Sigmoid colon (tissue), 7 donors: ENCODE data around the gene PLAAT4. TPM values are rescaled to one million over a fixed set of nuclear protein-coding genes. Genes with fewer than 3 reads are reported as not detected.
"Not testable (repeated sequence)": the region's sequence is repeated elsewhere in the genome, so short reads cannot be mapped to it uniquely, and the experiment has no call there.

Experiments
- DNase-seq: peaks from one replicate; pipeline ENCODE4 v3.0.0-alpha.2; 2019
- H3K27ac ChIP-seq, 4 donors: fragments of 200-600 bp; sonication (generic); one replicate each; pipeline ENCODE4 v1.5.1; 2016 to 2019; ENCODE audit warnings: mild to moderate bottlenecking in 1 of 4
- H3K27me3 ChIP-seq, 3 donors: fragments of 200-600 bp; sonication (generic); one replicate each; pipeline ENCODE4 v1.5.1; 2019; ENCODE audit warnings: mild to moderate bottlenecking in 1 of 3
- H3K36me3 ChIP-seq, 4 donors: fragments of 200-600 bp; sonication (generic); one replicate each; pipeline ENCODE4 v1.5.1; 2016 to 2019
- H3K4me1 ChIP-seq, 4 donors: fragments of 200-600 bp; sonication (generic); one replicate each; pipeline ENCODE4 v1.5.1; 2017 to 2019
- H3K4me3 ChIP-seq, 4 donors: fragments of 200-600 bp; sonication (generic); one replicate each; pipeline ENCODE4 v1.5.1; 2017 to 2019; ENCODE audit warnings: mild to moderate bottlenecking in 2 of 4, moderate library complexity in 1 of 4
- H3K9me3 ChIP-seq, 4 donors: fragments of 200-600 bp in 3 of 4; sonication (generic) in 3 of 4; one replicate each; pipeline versions ENCODE4 v1.5.1 to v1.6.1; 2013 to 2019
- CTCF ChIP-seq, 4 experiments: fragments of 450-650 bp in 3 of 4; fragments of 200-600 bp in 1 of 4; IDR thresholded peaks; one replicate each; pipeline ENCODE4 v1.5.1; 2016 to 2019; ENCODE audit warnings: antibody characterized with exemption in 4 of 4, mild to moderate bottlenecking in 3 of 4, moderate library complexity in 2 of 4
- EP300 ChIP-seq, 4 donors: sonication (generic); formaldehyde crosslinking; IDR thresholded peaks; one replicate each; pipeline ENCODE4 v1.6.1; 2017; ENCODE audit warnings: antibody characterized with exemption in 4 of 4
- POLR2A ChIP-seq, 2 donors: fragments of 450-650 bp; IDR thresholded peaks; one replicate each; pipeline ENCODE4 v1.6.1; 2016; ENCODE audit warnings: antibody characterized with exemption in 2 of 2, mild to moderate bottlenecking in 2 of 2, moderate library complexity in 2 of 2
- POLR2AphosphoS5 ChIP-seq, 4 donors: sonication (generic); formaldehyde crosslinking; IDR thresholded peaks; one replicate each; pipeline ENCODE4 v1.6.1; 2017; ENCODE audit warnings: antibody characterized with exemption in 4 of 4
- WGBS, 2 donors: extraction: QIAGEN DNeasy Blood & Tissue Kit; methylation state at CpG; one replicate each; pipeline ENCODE4 v1.1.7; 2013; 5-methylcytosine and 5-hydroxymethylcytosine counted together
- intact Hi-C: fragments of 100-400 bp; cut with DNase I; formaldehyde crosslinking; loops from one replicate; pipeline ENCODE4 v1.15.1; 2023
- polyA plus RNA-seq, 3 donors: library from polyadenylated mRNA; stranded (reverse); fragments of 200-250 nt; gene quantifications; one replicate each; pipeline ENCODE4 v1.2.3, GENCODE V29; 2013
- total RNA-seq, 4 donors: library from RNA; depleted of rRNA; stranded (reverse); fragments of >200 nt; gene quantifications; one replicate each; pipeline ENCODE4 v1.1.0, GENCODE V29; 2016
- donor health status: healthy with polysubstance abuse.
- donor health status: Bipolar disorder and iron deficiency.
- donor health status: healthy.

Gene PLAAT4
- total and polyA plus RNA-seq, 7 donors = 36.7 to 262 (median 49.9) TPM

GRCh38 chr11:63530021-63530420 lies 6.6 kb upstream of the PLAAT4 start:
- Histone ChIP-seq H3K4me3 (no peak overlapping the region), H3K27ac (no peak overlapping the region), H3K4me1 (no peaks in the 10 kb centered on the region), H3K27me3 (no peaks in the 10 kb centered on the region), H3K36me3 (no peaks in the 10 kb centered on the region), H3K9me3 (no peaks in the 10 kb centered on the region)
- TF ChIP-seq CTCF (IDR thresholded peaks at IDR 0.05) (no peak), POLR2AphosphoS5 (IDR thresholded peaks at IDR 0.05) (no peak), EP300 (IDR thresholded peaks at IDR 0.05) (no peak), POLR2A (IDR thresholded peaks at IDR 0.05) (no peak)
- WGBS, 2 donors = 95 to 96% methylated on average over 2 of the region's 2 CpGs
- intact Hi-C loops = no loop called here
- DNase-seq = no peak

- H3K4me3 ChIP-seq, H3K36me3 ChIP-seq, intact Hi-C loops, H3K27me3 ChIP-seq, H3K4me1 ChIP-seq, H3K9me3 ChIP-seq, H3K27ac ChIP-seq, DNase-seq: not testable (repeated sequence)
- WGBS, 2 donors = 64 to 87% methylated on average over 4 of the region's 6 CpGs
Measured at GRCh38 chr11:63531074-63531792, 5.4 kb upstream of the PLAAT4 start.

GRCh38 chr11:63532117-63532516 lies 4.5 kb upstream of the PLAAT4 start:
- H3K4me3 ChIP-seq = no peak overlapping the region
- no peak overlapping the region for H3K27ac ChIP-seq
- WGBS, 2 donors = 77 to 93% methylated on average over 2 of the region's 2 CpGs
- peaks cover 0 to 13% (median 9%) of the 10 kb centered on the region in 4 donors for H3K4me1 ChIP-seq
- TF ChIP-seq EP300 (IDR thresholded peaks at IDR 0.05) (no peak), CTCF (IDR thresholded peaks at IDR 0.05) (no peak), POLR2AphosphoS5 (IDR thresholded peaks at IDR 0.05) (no peak), POLR2A (IDR thresholded peaks at IDR 0.05) (no peak)
- H3K36me3 ChIP-seq = no peaks in the 10 kb centered on the region
- H3K27me3 ChIP-seq = no peaks in the 10 kb centered on the region
- no peaks in the 10 kb centered on the region for H3K9me3 ChIP-seq
- DNase-seq = no peak
- intact Hi-C loops = no loop called here

- no peaks in the 10 kb centered on the region for H3K27me3 ChIP-seq
- no peak overlapping the region for H3K27ac ChIP-seq
- H3K4me3 ChIP-seq = no peak overlapping the region
- TF ChIP-seq CTCF (IDR thresholded peaks at IDR 0.05) (no peak), POLR2A (IDR thresholded peaks at IDR 0.05) (no peak), POLR2AphosphoS5 (IDR thresholded peaks at IDR 0.05) (no peak), EP300 (IDR thresholded peaks at IDR 0.05) (no peak)
- H3K36me3 ChIP-seq = no peaks in the 10 kb centered on the region
- 79 to 84% methylated on average over 4 of the region's 4 CpGs for WGBS, 2 donors
- H3K9me3 ChIP-seq = no peaks in the 10 kb centered on the region
- peaks cover 0 to 18% (median 17%) of the 10 kb centered on the region in 4 donors for H3K4me1 ChIP-seq
- intact Hi-C loops = no loop called here
- DNase-seq = no peak
Measured at GRCh38 chr11:63532799-63533475, 3.7 kb upstream of the PLAAT4 start.

- intact Hi-C loops = loop anchor here (1.0 kb wide), 1 partner anchor 41 kb away; no protein-coding TSS in a partner anchor
- Histone ChIP-seq H3K36me3 (no peaks in the 10 kb centered on the region), H3K9me3 (no peaks in the 10 kb centered on the region), H3K27ac (no peak overlapping the region), H3K4me3 (no peak overlapping the region), H3K27me3 (no peaks in the 10 kb centered on the region), H3K4me1 (peaks cover 0 to 29% (median 26%) of the 10 kb centered on the region in 4 donors)
- no peak for DNase-seq
- 63 to 83% methylated on average over 3 of the region's 3 CpGs for WGBS, 2 donors
- no peak for TF ChIP-seq CTCF (IDR thresholded peaks at IDR 0.05)
- no peak for TF ChIP-seq POLR2A (IDR thresholded peaks at IDR 0.05)
- TF ChIP-seq EP300 (IDR thresholded peaks at IDR 0.05) = no peak
- TF ChIP-seq POLR2AphosphoS5 (IDR thresholded peaks at IDR 0.05) = no peak
Measured at GRCh38 chr11:63534076-63534475, 2.5 kb upstream of the PLAAT4 start.
